GM12892 (cell line): ENCODE measurements around the gene SMCHD1.

ENCODE experiments used
- DNase-seq: peaks from one replicate; pipeline ENCODE4 v3.0.0; 2011; ENCODE audit not compliant: insufficient read length
- FAIRE-seq: peaks from 2 replicates; lab custom pipeline; 2011; peaks lifted over from hg19 to GRCh38; lab: Jason Lieb, UNC
- POLR2A ChIP-seq: IDR thresholded peaks from 2 replicates; pipeline ENCODE4 v1.6.1; 2011; ENCODE audit warnings: low read depth, low read length, control low read depth
- POLR2AphosphoS5 ChIP-seq: IDR thresholded peaks from 2 replicates; pipeline ENCODE4 v1.6.1; 2011; ENCODE audit warnings: low read depth, low read length, control low read depth
- TAF1 ChIP-seq: IDR thresholded peaks from 2 replicates; pipeline ENCODE4 v1.6.1; 2011; ENCODE audit warnings: low read depth, mild to moderate bottlenecking, control low read depth, low read length, borderline replicate concordance

The SMCHD1 gene

DNA sequence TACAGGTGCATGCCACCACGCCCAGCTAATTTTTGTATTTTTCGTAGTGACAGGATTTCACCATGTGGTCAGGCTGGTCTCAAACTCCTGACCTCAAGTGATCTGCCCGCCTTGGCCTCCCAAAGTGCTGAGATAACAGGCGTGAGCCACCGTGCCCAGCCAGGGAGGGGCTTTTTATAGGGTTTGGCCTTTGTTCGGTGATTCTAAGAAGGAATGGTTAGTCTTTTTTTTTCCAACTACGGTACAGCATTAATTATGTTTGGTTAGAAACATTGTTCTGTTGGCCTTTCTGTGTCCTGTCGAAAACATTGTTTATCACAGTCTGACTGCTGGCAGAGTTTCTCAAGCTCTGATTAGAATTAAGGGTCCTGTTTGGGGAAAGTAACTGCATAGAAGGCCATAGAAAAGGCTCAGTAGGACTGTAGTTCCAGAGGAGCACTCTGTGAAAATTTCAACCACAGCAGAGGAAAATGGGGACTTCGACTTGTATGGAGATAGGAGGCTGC lies 19.3 kb upstream of the SMCHD1 start:
- DNase-seq (no peak), FAIRE-seq (no peak)
- TF ChIP-seq TAF1 (no peak), POLR2A (no peak), POLR2AphosphoS5 (no peak)

DNA sequence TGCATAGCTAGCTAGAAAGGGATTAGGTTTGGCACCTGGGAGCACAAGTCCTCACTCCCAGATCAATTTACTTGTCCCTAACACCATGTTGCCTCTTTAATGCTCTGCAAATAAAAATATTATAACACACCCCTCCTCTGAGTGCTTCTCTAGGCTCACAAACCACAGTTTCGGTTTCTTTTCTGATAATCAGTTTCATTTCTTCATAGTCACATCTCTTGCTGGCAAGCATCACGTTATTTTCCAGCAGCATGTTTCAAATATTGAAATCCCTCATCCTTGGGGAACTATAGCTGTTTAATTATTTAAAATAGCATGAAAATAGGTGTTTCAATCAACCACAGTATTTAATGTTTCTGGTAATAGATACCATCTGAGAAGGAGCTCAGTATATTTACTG lies 13.9 kb upstream of the SMCHD1 start:
- peak; percentile 87 for FAIRE-seq
- TF ChIP-seq TAF1 (0 out of 2 replicates have a peak, but pooled peaks have one; percentile 50), POLR2AphosphoS5 (no peak)
- DNase-seq = peak; percentile 37

DNA sequence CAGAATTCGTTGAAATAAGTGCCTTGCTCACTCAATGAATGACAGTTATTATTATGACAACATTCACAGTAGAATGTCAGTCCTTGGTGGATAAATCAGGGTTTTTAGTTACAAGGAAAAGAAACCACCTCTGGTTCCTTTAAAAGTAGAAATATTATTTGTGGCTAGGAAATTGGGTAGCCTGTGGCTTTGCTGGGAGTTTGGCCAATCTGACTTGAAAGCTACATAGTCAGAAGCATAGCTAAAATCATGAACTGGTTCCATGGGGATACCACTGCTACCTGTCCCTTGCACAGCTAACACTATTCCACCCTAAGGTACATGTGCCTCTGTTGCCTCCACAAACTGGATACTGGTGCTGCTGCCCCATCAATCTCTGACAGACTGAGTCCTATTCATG lies 12.8 kb upstream of the SMCHD1 start:
- DNase-seq (no peak), FAIRE-seq (peak; percentile 67)
- TF ChIP-seq POLR2A (no peak), POLR2AphosphoS5 (no peak), TAF1 (no peak)

DNA sequence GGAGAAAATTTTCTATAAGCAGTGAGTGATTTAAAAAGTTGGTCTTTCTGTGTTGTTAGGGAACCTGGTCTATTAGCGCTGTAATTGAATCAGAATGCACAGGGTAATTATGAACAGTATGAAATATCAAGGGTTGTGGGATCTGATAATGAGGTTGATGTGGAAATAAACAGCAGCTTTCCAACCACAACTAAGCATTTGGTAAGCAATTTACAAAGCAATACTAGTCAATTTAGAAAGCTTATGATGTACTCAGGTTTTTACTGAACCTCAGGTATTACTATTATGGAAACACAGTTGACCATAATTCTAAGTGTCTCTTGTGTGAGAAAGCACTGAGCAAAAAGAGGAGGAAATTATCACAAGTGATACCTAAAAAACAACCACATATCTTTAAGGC lies 11.0 kb upstream of the SMCHD1 start:
- TF ChIP-seq POLR2AphosphoS5 (no peak), POLR2A (no peak), TAF1 (no peak)
- FAIRE-seq (no peak), DNase-seq (no peak)

DNA sequence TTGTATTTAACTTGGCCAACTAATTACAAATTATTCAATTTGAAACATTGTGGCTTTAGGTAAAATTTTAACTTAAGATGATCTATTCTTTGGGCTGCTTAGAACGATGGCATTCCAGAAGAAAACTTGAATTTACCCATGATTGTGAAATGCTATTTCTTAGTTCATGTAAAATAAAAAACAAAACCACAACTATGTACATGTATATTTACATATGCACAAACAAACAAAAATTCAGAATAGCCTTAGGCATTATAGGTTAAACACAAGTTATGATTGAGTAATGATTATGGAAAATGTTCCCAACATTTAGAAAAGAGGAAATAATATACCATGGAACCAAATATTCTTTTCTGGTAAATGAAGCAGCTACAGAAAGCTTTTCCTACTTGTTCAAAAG lies 3.5 kb upstream of the SMCHD1 start:
- TF ChIP-seq POLR2AphosphoS5 = no peak
- no peak for TF ChIP-seq TAF1
- no peak for TF ChIP-seq POLR2A
- FAIRE-seq (no peak), DNase-seq (no peak)

DNA sequence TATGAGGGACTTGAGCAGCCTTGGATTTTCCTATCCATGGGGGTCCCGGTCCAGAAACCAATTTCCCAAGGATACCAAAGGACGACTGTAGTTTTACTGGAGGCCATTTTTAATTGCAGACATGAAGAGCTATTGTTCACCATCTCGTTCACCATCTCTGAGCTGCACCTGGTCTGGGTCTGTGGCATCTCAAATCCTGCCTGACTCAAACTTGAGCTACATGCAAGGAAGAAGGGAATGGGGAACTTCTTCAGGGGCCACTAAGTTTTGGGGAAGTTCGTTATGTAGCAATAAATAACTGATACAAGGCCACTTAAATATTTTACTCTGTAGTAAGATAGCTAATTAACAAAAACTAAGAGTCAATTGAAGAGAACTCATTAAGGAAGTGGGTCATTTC lies 2.1 kb upstream of the SMCHD1 start:
- no peak for FAIRE-seq
- DNase-seq = no peak

DNA sequence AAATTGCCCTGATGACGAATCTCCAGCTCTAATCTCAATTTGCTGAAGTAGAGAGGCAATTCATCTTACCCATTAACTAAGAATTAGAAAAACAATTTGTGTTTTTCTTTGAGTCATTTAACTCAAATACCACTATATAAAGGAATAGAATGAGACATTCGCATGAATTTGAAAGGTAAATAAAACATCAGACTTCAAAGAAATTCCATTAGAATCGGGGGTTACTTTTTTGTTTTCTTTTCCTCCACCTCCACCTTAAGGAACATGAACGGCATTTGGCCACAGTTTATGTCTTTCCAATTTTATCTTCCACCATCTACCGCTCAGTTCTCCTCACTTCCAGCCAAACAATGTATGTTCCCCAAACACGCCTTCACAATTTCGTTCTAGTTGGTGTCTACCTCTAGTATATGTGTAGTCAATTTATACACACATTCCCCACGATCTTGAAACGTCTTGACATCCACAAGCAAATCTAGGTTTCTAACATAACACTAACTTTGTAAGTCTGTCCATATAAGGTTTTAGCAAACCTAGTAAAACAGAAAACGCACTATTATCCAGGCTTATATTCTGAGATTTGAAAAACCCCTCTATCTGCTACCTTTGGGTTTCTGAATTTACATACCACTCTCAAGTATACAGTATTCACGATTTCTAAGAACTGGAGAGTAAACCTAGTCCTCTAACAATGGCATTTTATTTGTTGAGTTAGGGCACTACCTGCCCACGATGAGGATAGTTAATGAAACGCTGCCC lies 1.2 kb upstream of the SMCHD1 start:
- TF ChIP-seq POLR2AphosphoS5 (no peak), POLR2A (no peak), TAF1 (no peak)
- FAIRE-seq (no peak), DNase-seq (no peak)

More for the DNA sequence above, 2.1 kb upstream of the SMCHD1 start:
- TF ChIP-seq TAF1 = no peak
- TF ChIP-seq POLR2A = no peak
- TF ChIP-seq POLR2AphosphoS5 = no peak

DNA sequence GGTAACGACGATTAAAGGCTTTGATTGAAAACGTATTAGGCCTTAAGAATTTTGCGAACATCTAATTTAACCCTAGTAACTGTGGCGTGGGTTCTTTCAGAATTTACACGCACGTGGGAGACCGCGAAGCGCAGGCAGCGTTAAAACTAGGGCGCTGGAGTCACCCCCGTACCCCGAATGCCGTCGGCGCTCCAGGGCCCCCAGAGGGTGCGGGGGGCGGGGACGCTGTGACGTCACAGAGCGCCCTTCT lies 673 bp upstream of the SMCHD1 start:
- DNase-seq (peak; percentile 31), FAIRE-seq (no peak)
- no peak for TF ChIP-seq TAF1
- no peak for TF ChIP-seq POLR2AphosphoS5
- TF ChIP-seq POLR2A = no peak

DNA sequence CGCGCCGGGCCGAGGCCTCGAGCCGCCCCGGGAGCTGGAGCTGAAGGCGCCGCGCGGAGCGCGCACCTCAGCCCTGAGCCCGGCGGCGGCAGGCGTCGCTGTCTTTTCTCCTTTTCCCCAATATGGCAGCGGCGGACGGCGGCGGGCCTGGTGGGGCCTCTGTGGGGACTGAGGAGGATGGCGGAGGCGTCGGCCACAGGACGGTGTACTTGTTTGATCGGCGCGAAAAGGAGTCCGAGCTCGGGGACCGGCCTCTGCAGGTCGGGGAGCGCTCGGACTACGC lies 369 bp downstream of the SMCHD1 start:
- DNase-seq = peak; percentile 29
- TF ChIP-seq POLR2A = no peak
- no peak; the same call in 1 of the 2 replicates for TF ChIP-seq POLR2AphosphoS5
- TF ChIP-seq TAF1 = no peak
- FAIRE-seq = peak; percentile 14

DNA sequence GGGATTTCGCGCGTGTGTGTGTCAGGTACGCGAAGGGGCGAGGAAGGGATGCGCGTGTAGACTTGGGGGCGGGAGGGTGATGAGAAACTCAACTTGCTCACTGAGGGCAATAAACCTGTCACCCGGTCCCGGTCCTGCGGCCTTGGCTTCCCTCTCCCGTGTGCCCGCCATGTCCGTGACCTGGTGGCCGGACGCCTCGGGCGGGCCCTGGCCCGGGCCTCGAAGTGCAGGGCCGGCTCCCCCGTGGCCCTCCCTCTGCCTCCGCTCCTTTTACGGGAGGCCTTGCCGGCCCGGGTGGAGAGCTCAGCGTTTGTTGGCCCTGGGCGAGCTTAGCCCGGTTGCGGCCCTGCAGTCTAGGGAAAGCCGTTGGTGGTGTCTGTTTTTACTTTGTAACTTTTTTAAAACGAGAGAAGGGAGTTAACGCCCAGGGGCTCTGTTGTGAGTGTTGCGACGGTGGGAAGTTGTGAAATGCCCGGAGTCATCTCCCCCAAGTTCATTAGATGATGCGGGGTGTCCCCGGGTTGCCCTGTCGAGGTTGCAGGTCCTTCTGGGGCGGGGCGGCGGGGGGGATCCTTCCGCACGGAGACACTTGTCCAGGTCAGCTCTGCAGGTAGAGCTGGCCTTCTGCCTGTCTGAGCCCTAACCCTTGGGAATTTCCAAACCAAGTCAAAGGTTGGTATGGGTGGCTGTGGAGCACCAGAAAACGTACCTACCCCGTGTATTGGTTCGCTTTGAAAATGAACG lies 883 bp downstream of the SMCHD1 start:
- no peak for DNase-seq
- peak; percentile 54 for FAIRE-seq
- TF ChIP-seq POLR2AphosphoS5 = no peak
- TF ChIP-seq POLR2A = no peak
- TF ChIP-seq TAF1 = no peak

DNA sequence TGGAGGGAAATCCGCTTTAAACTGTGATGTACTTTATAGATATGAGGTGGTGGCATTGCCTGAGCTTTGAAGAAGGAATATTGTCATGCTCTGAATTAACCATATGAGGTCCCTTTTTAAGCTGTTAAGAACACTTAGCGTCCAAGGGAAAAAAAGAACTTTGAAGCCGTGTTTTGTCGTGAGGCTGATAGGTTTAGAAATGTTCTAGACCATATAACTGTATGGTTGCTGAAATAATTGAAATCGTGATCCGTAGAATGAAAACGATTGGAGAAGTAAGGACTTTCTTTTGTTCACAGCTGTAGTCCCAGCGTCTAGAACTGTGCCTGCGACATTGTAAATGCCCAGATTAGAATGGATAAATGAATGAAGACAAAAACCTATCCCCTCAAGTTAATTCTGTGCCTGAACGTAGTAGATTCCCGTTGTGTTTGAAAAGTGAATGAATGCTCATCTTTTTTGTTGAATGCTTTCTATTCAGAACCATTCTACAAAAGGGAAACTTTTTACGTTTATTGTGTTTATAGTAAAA lies 1.5 kb downstream of the SMCHD1 start:
- TF ChIP-seq TAF1 (no peak), POLR2AphosphoS5 (no peak), POLR2A (no peak)
- DNase-seq (no peak), FAIRE-seq (peak; percentile 56)
